HG02588 (cell line): ENCODE measurements around the gene SLIT3.

Experiments
- ATAC-seq: cut with Tn5 transposase; IDR thresholded peaks from one replicate; pipeline ENCODE4 v1.9.1; 2021; ENCODE audit warnings: mild to moderate bottlenecking, moderate library complexity; ENCODE audit not compliant: unreplicated experiment

SLIT3 gene

GRCh38 chr5:169272111-169272510 lies 28.8 kb downstream of the SLIT3 start:
- ATAC-seq = no peak

GRCh38 chr5:169270827-169271226 lies 30.1 kb downstream of the SLIT3 start:
- no peak for ATAC-seq

- ATAC-seq = no peak
These were observed 32.9 kb downstream of the SLIT3 start for GRCh38 chr5:169268019-169268418.

- ATAC-seq = no peak
These were observed 35.1 kb downstream of the SLIT3 start for GRCh38 chr5:169265888-169266287.

- no peak for ATAC-seq
These were observed 37.3 kb downstream of the SLIT3 start for GRCh38 chr5:169263591-169263990.

GRCh38 chr5:169260896-169261569 lies 39.9 kb downstream of the SLIT3 start:
- ATAC-seq = no peak

GRCh38 chr5:169258372-169259000 lies 42.5 kb downstream of the SLIT3 start:
- no peak for ATAC-seq

GRCh38 chr5:169256191-169256590 lies 44.7 kb downstream of the SLIT3 start:
- ATAC-seq = no peak

GRCh38 chr5:169253071-169253470 lies 47.9 kb downstream of the SLIT3 start:
- ATAC-seq = no peak

GRCh38 chr5:169251333-169252084 lies 49.4 kb downstream of the SLIT3 start:
- ATAC-seq = no peak

- no peak for ATAC-seq
These were observed 50.1 kb downstream of the SLIT3 start for GRCh38 chr5:169250887-169251286.

- ATAC-seq = no peak
These were observed 51.9 kb downstream of the SLIT3 start for GRCh38 chr5:169248996-169249395.

GRCh38 chr5:169248550-169248949 lies 52.4 kb downstream of the SLIT3 start:
- ATAC-seq = no peak

- no peak for ATAC-seq
These were observed 56.1 kb downstream of the SLIT3 start for GRCh38 chr5:169244812-169245211.

- no peak for ATAC-seq
These were observed 57.1 kb downstream of the SLIT3 start for GRCh38 chr5:169243651-169244422.

GRCh38 chr5:169242849-169243186 lies 58.1 kb downstream of the SLIT3 start:
- no peak for ATAC-seq

GRCh38 chr5:169242175-169242848 lies 58.6 kb downstream of the SLIT3 start:
- ATAC-seq = no peak

GRCh38 chr5:169229342-169229892 lies 71.5 kb downstream of the SLIT3 start:
- no peak for ATAC-seq

GRCh38 chr5:169226895-169227294 lies 74.0 kb downstream of the SLIT3 start:
- ATAC-seq = no peak

- ATAC-seq = no peak
These were observed 75.0 kb downstream of the SLIT3 start for GRCh38 chr5:169225830-169226356.
